GM12873 (cell line): ENCODE data around the gene SLIRP.

ENCODE experiments used
- TF ChIP-seq, protein P1 (sequence below): IDR thresholded peaks from 2 replicates; pipeline ENCODE4 v1.5.1; 2012; ENCODE audit warnings: low read depth, mild to moderate bottlenecking, moderate library complexity, low read length, control low read depth; ENCODE audit not compliant: insufficient read depth; ENCODE audit errors: missing control alignments

SLIRP gene

DNA sequence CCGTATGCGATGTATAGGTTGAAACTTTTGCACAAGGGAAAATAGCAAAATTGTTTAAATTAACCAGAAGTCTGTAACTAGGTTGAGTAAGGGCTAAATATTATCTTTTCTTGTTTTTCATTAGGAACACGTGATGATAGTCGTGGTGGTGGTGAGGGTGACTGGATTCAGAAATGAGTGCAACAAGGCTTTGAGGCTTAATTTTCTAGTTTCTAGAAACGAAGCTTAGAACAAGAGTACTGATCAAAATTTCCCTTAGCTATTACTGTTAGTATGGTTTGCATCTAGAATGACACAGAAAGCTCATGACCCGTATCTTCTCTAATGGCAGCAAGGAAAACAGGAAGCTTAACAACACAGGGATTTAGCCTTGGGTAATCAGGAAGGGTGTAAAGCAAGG, 7.0 kb downstream of the SLIRP start:
- TF ChIP-seq, protein P1, sequence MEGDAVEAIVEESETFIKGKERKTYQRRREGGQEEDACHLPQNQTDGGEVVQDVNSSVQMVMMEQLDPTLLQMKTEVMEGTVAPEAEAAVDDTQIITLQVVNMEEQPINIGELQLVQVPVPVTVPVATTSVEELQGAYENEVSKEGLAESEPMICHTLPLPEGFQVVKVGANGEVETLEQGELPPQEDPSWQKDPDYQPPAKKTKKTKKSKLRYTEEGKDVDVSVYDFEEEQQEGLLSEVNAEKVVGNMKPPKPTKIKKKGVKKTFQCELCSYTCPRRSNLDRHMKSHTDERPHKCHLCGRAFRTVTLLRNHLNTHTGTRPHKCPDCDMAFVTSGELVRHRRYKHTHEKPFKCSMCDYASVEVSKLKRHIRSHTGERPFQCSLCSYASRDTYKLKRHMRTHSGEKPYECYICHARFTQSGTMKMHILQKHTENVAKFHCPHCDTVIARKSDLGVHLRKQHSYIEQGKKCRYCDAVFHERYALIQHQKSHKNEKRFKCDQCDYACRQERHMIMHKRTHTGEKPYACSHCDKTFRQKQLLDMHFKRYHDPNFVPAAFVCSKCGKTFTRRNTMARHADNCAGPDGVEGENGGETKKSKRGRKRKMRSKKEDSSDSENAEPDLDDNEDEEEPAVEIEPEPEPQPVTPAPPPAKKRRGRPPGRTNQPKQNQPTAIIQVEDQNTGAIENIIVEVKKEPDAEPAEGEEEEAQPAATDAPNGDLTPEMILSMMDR = no peak

DNA sequence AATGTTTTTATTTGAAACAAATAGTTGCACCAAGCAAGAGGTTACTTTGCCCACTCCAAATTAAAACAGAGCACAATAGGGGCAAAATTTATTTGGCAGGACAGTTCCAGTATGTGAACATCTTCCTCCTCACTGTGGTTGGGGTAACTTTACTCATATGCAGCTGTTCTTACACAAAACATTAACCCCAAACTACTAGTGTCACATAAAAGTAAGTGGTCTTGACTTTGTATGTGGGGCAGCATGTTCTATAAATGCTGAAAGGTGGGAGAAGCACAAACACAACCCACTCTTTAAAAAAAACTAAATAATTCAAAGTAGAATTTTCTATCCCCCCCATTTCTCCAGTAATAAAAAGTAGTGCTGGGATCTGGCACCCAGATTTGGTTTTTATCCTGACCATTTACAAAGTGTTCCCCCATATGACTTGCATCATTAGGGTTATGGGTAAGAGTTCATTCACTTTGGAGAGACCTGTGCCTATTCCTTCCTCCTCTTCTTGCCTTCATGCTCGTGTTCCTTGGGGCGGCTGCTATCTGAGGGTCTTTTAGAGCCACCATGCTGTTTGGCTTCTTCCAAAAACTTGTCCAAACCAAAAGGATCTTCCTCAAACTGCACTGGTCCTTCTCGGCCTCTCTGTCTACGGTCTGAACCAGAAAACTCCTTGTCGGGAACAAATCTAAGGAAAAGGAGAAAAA, 9.9 kb downstream of the SLIRP start:
- TF ChIP-seq, protein P1 = no peak

GRCh38 chr14:77721437-77721836, 13.5 kb downstream of the SLIRP start:
- TF ChIP-seq, protein P1 = no peak

GRCh38 chr14:77722301-77722700, 14.4 kb downstream of the SLIRP start:
- TF ChIP-seq, protein P1 = no peak

DNA sequence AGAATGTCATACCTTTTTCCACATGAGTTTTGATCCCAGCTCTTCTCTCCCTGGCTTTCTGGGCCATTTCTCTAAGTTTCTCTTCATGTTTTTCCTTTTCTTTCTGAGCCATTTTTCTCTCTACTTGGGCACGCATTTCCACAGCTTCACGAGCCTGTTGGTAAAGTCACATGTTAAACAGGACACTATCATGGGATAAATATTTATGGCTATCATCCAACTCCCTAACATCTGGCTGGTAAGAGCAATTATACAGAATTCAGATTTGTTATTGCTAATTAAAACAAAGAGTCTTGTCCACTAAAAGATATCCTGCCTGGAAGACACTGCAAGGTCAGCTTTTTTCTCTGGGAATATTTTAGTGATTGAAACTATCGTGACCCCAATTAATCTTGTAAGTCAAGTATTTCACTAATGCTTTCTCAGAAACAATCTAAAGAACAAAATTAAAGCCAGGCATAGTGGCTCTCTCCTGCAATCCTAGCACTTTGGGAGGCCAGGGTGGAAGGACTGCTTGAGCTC, 23.1 kb downstream of the SLIRP start:
- TF ChIP-seq, protein P1 = no peak

DNA sequence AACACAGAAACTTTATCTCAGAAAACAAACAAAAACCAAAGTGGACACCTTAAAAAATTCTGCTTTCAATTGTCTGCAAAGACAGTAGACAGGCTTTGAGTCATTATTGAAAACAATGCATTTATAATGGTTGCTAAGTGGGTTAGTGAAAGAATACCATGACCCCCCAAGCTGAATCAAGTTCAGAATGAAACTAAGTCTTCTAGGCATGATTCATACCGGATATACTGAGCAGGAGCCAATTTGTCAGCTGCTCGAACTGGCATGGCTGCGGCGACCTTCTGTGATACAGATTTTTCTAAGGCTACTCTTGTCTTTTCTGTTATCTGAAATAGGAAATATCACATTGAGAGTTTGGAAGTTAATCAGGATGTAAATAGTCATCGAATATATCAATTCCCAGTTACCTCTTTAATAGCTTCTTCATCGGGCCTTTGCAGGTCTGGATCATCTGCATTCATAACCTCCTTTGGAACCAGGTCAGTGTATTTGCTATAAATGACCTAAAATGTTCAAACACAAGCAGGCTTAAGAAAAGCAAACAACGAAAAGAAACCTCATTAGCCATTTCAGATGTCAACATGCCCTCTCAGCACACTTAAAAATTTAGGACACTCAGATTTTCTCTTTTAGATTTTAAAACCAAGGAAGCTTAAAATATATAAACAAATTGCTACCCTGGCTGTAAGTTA, 30.8 kb downstream of the SLIRP start:
- TF ChIP-seq, protein P1 = no peak

DNA sequence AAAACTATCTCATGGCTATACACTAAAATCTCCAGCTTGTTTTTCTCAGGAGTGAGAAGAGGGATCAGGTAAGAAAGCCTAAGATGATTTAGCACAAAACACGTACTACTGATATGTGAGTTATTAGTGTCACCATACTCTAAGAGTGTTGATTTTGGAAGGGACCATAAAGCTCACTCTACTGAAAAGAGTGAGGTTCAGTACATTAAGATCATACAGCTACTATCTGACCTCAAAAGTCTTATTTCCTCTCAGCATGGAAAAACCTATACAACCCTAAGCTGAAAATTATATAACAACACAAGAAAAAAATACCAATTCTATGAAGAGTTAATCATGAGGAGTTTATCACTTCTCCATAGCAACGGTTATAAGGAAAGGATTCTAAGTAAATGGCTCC, 33.5 kb downstream of the SLIRP start:
- TF ChIP-seq, protein P1 = no peak
